Measurements from ENCODE around the gene SELL.
"Not testable (repeated sequence)": the region's sequence is repeated elsewhere in the genome, so short reads cannot be mapped to it uniquely, and the experiment has no call there.

The SELL gene

DNA sequence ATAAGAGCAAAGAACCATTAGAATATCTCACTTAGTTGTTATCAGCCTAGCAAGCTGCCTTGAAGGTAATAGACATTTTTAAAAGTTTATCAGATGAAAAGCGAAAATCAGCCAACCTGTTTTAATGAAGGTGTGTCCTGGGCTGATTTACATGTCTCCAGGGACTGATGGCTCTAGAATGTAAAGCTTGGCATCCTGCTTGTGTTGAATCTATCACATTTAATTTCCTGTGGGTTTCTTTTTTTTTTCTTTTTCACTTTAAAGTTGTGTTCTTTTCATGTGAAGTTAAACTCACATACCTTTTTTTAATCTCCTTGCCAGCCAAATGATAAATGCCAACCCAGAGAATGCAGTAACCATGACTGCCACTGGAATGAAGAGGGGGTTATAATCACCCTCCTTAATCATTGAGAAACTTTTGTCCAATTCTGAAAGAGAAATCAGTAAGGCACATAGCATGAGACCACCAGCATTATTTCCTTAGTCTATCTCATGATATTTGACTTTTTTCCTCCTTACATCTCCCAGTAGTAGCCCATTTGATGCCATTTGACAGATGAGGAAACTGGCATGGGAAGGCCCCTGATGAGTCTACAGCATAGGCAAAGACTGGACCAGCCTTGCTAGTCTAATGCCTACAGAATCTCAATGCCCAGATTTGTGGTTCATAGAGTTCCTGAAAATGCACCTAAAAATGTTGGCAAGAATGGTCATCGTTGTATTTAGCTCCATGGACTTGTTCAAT, 10.0 kb downstream of the SELL start:
- DNase-seq = no peak

GRCh38 chr1:169699707-169700106, 11.7 kb downstream of the SELL start:
- no peak for DNase-seq

GRCh38 chr1:169698976-169699375, 12.4 kb downstream of the SELL start:
- no peak for DNase-seq

- no peak for DNase-seq
Observed at GRCh38 chr1:169697755-169698154, 13.7 kb downstream of the SELL start.

DNA sequence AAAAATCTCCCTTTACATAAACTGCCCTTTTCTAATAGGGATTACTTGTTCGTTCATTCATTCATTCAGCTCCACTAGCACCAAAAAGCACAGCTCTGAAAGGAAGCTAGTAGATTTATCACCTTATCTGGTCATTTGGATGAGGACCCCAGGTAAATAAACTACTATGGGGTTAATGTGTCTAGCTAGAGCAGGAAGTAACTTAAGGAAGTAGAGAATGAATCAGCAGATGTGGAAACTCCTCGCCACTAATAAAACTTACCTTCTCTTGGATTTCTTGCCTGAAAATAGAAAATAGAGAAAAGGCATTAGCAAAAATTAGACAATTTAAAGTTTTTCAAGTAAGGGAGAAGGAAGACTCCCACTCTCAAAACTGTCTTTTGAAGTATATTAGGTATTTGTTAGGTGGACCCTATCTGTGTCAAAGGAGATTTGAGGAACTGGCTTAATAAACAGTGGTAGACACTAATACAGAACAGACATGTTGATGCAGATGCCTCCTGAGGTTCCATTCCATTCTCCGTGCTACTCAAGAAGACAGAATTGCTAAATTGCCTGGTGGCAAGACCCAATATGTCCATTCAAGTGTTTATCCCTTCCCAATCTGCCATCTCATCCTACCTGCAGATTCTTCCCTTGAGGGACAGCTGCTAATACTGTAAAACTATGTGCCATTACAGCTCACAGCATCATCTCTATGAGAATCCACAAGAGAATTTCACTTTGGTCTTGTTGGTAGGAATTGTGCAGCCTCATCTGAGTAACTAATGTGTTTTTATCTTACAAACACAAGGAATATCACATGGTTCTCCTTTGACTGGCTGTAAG, 14.9 kb downstream of the SELL start:
- DNase-seq = no peak

DNA sequence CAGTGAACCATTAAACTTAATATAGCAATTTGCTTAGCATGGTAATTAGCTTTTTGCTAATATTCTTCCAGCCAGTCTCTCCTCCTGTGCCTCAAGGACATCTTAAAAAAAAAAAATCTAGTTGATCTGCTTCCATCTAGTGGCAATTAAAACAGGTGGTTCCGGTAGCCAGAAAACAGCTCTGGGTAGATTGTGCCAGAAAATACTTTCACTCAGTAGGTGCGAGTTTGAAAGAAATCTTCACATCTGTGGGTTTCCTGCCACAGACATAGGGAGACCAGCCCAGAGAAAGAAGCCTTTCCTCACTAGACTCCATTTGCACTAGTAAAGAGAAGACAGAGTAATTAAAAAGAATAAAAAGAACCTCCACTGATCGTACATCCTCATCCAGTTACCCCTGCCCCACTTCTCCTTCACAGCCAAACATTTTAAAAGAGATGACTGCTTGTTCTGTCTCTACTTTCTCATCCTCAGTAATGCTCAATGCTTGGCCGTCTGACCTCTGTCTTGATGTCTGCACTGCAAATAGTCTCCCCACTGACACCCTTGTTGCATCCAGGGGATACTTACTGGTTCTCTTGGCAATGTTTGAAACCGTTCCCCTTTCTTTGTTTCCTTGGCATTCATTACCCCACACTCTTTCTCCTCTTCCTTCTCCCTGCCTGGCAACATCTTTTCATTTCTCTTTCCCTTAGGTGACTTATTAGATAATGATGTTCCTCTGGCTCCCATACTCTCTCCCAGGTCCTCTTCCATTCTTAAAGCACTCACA, 16.9 kb downstream of the SELL start:
- no peak for DNase-seq

DNA sequence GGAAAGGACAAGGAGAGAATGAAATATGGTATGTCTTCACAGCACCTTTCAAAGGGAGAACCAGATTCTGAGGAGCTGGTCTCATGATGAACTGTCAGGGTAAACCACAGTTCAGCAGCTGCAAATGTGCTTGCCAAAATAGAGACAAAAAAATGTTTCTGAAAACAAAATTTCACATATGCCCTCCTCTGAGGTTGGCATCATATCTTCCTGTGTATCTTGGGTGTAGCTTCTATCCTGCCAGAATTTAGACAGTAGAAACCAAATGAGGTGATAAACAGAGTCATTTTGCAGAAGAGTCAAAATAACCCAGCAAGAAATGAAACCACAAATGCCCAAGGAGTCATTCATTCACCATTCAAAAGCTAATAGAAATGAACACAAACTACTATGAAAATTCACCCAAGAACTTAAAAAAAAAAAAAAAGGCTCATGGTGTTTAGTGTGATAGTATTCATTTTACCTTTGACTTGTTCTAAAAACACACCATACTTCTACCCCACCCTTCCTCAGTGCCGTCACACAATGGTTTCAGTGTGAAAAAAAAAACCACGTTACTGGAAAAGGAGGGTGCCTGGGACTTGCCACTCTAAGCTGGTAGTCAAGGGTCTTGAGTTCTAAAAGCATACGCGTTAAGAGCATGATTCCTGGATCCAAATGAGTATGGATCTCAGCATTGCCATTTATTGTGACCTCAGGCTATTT, 18.5 kb downstream of the SELL start:
- no peak for DNase-seq

GRCh38 chr1:169690489-169690888, 20.9 kb downstream of the SELL start:
- no peak for DNase-seq

DNA sequence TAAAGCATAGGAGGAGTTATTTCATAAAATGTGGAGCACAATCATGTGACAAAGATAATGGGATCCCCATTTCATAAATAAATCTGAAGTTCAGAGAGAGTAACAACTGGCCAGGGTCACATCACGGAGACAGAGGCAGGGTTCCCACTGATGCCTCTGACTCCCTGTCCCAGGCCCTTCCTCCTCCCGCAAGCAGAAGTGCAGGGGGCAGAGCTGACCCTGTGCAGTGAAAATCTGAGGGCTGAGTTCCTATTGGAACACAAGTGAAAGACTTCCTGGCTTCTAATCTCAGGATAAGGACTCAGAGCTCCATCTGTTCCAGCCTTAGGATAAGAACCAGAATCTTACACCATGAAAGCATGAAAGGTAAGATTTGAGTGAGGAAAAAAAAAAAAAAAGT, 22.0 kb downstream of the SELL start:
- DNase-seq = no peak

- not testable (repeated sequence) for DNase-seq
Observed at GRCh38 chr1:169688377-169688776, 23.0 kb downstream of the SELL start.

DNA sequence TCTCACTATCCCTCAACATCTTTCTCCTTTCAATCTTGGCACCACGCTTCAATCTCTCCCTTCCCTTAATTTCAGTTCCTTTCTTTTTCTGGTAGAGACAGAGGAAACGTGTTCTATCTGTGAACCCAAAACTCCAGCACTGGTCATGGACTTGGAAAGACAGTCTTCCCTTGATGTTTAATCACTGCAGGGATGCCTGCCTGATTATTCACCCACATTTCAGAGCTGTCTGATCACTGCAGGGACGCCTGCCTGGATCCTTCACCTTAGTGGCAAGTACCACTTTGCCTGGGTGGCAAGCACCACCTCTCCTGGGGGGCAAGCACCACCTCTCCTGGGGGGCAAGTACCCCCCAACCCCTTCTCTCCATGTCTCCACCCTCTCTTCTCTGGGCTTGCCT, 27.8 kb downstream of the SELL start:
- DNase-seq = no peak

DNA sequence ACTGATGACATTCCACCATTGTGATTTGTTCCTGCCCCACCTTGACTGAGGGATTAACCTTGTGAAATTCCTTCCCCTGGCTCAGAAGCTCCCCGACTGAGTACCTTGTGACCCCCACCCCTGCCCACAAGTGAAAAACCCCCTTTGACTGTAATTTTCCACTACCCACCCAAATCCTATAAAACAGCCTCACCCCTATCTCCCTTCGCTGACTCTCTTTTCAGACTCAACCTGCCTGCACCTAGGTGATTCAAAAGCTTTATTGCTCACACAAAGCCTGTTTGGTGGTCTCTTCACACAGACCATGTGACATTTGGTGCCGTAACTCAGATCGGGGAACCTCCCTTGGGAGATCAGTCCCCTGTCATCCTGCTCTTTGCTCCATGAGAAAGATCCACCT, 28.3 kb downstream of the SELL start:
- not testable (repeated sequence) for DNase-seq

DNA sequence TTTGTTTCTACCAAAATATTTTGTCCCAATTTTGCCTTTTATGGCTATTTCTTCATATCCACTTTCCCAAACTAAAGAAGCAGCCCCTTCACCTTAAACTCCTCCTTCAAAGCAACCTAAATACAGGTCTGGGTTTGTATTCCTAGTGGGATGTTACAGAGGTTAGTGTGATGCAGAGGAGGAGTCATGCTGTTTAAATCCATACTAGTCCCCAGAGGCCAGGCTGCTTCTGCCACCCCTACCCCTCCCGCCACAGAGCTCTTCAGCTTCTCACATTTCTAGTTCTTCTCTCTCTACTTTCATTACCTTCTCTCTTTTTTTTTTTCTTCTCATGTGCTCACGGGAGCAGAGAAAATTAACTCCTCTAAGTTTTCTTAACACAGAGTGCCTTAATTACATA, 29.3 kb downstream of the SELL start:
- DNase-seq = no peak

- DNase-seq = no peak
Observed at GRCh38 chr1:169681140-169681539, 30.3 kb downstream of the SELL start.

DNA sequence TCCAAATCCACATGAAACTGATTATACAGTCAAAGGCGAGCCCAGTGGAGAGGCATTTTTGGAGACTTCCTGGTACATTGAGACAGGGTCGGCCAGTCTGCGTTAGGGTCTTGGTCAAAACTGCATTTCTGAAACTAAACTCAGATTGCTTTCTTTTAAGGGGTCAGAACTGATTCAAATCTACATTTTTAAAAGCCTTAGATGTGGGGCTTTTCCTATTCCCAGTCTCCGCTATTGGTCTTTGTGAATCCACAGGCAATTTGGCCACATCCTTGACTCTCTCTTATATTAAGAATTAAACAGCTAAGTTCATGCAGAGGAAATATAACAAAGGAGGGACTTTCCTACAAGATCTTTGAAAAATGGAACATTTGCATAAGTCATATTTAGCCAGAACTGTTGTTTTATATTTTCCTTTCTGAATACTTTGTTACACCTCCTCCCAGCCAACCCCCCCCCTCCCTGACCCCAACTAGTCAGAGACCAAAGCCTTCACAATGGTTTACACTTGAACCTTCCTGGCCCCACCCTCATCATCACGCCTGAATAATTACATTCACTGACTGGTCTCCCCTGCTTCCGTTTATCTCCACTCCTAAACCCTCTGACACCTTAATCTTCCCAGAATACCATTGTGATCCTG, 30.9 kb downstream of the SELL start:
- no peak for DNase-seq

DNA sequence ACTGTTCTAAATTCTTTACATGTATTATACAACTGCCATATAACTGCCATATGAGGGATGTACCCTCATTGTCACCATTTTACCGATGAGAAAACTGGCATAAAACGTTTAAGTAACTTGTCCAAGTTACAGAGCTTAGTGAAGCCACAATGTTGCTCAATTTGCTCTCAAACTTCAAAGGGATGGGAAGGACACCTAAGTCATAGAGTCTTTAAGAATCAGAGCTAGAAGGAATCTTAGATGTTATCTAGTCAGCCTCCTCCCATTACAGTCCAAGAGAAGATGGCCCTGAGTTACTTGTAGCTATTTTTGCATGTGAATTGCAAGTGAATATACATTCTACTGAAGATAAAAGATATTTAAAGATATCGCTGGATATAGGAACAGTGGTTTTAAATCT, 31.7 kb downstream of the SELL start:
- no peak for DNase-seq

- no peak for DNase-seq
Observed at GRCh38 chr1:169676001-169676400, 35.4 kb downstream of the SELL start.

- DNase-seq = no peak
Observed at GRCh38 chr1:169670836-169671235, 40.6 kb downstream of the SELL start.

DNA sequence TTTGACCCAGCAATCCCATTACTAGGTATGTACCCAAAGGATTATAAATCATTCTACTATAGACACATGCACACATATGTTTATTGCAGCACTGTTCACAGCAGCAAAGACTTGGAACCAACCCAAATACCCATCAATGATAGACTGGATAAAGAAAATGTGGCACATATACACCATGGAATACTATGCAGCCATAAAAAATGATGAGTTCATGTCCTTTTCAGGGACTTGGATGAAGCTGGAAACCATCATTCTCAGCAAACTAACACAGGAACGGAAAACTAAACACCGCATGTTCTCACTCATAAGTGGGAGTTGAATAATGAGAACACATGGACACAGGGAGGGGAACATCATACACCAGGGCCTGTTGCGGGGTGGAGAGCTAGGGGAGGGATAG, 41.2 kb downstream of the SELL start:
- not testable (repeated sequence) for DNase-seq

DNA sequence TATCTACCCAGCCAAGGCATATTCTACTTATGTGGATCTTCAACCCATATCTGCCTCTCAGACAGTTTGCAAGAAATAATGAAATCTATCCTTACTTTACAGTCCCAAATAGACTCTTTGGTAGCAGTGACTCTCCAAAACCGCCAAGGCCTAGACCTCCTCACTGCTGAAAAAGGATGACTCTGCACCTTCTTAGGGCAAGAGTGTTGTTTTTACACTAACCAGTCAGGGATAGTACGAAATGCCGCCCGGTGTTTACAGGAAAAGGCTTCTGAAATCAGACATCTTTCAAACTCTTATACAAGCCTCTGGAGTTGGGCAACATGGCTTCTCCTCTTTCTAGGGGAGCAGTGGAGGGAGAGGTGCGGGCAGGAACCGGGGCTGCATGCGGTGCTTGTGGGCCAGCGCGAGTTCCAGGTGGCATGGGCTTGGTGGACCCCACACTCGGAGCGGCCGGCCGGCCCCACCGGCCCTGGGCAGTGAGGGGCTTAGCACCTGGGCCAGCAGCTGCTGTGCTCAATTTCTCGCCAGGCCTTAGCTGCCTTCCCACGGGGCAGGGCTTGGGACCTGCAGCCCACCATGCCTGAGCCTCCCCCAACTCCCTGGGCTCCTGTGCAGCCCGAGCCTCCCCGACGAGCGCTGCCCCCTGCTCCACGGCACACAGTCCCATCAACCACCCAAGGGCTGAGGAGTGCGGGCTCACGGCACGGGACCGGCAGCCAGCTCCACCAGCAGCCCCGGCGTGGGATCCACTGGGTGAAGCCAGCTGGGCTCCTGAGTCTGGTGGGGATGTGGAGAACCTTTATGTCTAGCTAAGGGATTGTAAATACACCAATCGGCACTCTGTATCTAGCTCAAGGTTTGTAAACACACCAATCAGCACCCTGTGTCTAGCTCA, 43.5 kb downstream of the SELL start:
- not testable (repeated sequence) for DNase-seq

DNA sequence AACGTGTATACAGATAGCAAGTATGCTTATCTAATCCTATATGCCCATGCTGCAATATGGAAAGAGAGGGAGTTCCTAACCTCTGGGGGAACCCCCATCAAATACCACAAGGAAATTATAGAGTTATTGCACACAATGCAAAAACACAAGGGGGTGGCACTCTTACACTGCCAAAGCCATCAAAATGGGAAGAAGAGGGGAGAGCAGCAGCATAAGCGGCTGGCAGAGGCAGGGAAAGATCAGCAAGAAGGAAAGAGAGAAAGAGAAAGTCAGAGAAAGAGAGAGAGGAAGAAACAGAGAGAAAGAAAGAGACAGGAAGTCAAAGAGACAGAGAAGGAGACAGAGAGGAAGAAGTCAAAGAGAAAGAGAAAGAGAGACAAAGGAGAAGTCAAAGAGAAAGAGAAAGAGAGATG, 44.2 kb downstream of the SELL start:
- DNase-seq = not testable (repeated sequence)
